Activated naive CD8-positive, alpha-beta T cell treated with anti-CD3 and anti-CD28 coated beads, Interleukin-2, amount 50 U/mL, for 16 hours (primary cell): ENCODE measurements around the gene ITGAV.

Source experiments
- DNase-seq: peaks from one replicate; pipeline ENCODE4 v3.0.0-alpha.2; 2020; ENCODE audit warnings: low read depth, low spot score

The ITGAV gene

GRCh38 chr2:186575302-186575701 lies 14.6 kb upstream of the ITGAV start:
- no peak for DNase-seq

GRCh38 chr2:186575856-186576255 lies 14.0 kb upstream of the ITGAV start:
- no peak for DNase-seq

GRCh38 chr2:186576614-186577013 lies 13.2 kb upstream of the ITGAV start:
- DNase-seq = no peak

- no peak for DNase-seq
Observed at GRCh38 chr2:186582698-186583097, 7.2 kb upstream of the ITGAV start.

GRCh38 chr2:186584053-186584452 lies 5.8 kb upstream of the ITGAV start:
- no peak for DNase-seq

GRCh38 chr2:186588421-186588820 lies 1.4 kb upstream of the ITGAV start:
- no peak for DNase-seq

GRCh38 chr2:186588940-186589611 lies 780 bp upstream of the ITGAV start:
- no peak for DNase-seq

- no peak for DNase-seq
Observed at GRCh38 chr2:186590350-186590758, 498 bp downstream of the ITGAV start.

GRCh38 chr2:186590759-186591505 lies 1.1 kb downstream of the ITGAV start:
- DNase-seq = no peak

- no peak for DNase-seq
Observed at GRCh38 chr2:186591506-186591890, 1.6 kb downstream of the ITGAV start.

- DNase-seq = no peak
Observed at GRCh38 chr2:186592137-186592875, 2.5 kb downstream of the ITGAV start.

GRCh38 chr2:186593523-186593922 lies 3.7 kb downstream of the ITGAV start:
- DNase-seq = no peak

GRCh38 chr2:186594001-186594722 lies 4.3 kb downstream of the ITGAV start:
- no peak for DNase-seq

GRCh38 chr2:186595219-186595618 lies 5.4 kb downstream of the ITGAV start:
- DNase-seq = no peak

- no peak for DNase-seq
Observed at GRCh38 chr2:186599186-186599778, 9.4 kb downstream of the ITGAV start.

- DNase-seq = no peak
Observed at GRCh38 chr2:186603286-186603685, 13.4 kb downstream of the ITGAV start.

GRCh38 chr2:186605041-186605440 lies 15.2 kb downstream of the ITGAV start:
- no peak for DNase-seq

GRCh38 chr2:186607660-186608324 lies 17.9 kb downstream of the ITGAV start:
- DNase-seq = no peak

GRCh38 chr2:186610785-186611184 lies 20.9 kb downstream of the ITGAV start:
- DNase-seq = no peak

GRCh38 chr2:186611526-186611925 lies 21.7 kb downstream of the ITGAV start:
- no peak for DNase-seq

- DNase-seq = no peak
Observed at GRCh38 chr2:186612026-186612425, 22.2 kb downstream of the ITGAV start.
